SK-N-SH (cell line): ENCODE results near the gene ALG9. TPM values are rescaled to one million over a fixed set of nuclear protein-coding genes. Genes with fewer than 3 reads are reported as not detected.

Source experiments
- CTCF ChIA-PET: fragments of 300-600, 350-600 bp; formaldehyde crosslinking; extraction: SDS; loops from one replicate; lab custom pipeline; 2021; lab: Yijun Ruan, JAX
- POLR2A ChIA-PET: fragments of 350-600 bp; sonication (Branson Sonifier 250); formaldehyde crosslinking; extraction: SDS; loops from one replicate; lab custom pipeline; 2020; ENCODE audit warnings: antibody characterized with exemption, inconsistent platforms; lab: Yijun Ruan, JAX
- DNase-seq: peaks from one replicate; pipeline ENCODE4 v3.0.0; 2012
- H2AFZ ChIP-seq: fragments of 200-600 bp; sonication (generic); 2 replicates; pipeline ENCODE4 v1.8.1; 2016; ENCODE audit warnings: antibody characterized with exemption, mild to moderate bottlenecking, low read depth
- H3F3A ChIP-seq: fragments of 200-600 bp; sonication (generic); replicated peaks from 2 replicates; pipeline ENCODE3; 2016; ENCODE audit warnings: antibody characterized with exemption, mild to moderate bottlenecking; ENCODE audit not compliant: insufficient read depth
- H3K27ac ChIP-seq, 2 experiments: fragments of 200-500 bp in 1 of 2; fragments of 200-600 bp in 1 of 2; sonication (Bioruptor generic) in 1 of 2; sonication (generic), shearing (Covaris generic) in 1 of 2; 2 replicates each; pipeline versions ENCODE4 v1.5.1 to v1.6.1; 2014 to 2016; ENCODE audit warnings: low read depth in 2 of 2, inconsistent platforms in 1 of 2, low read length in 1 of 2, mild to moderate bottlenecking in 1 of 2, mixed read lengths in 1 of 2
- H3K27me3 ChIP-seq: fragments of 200-600 bp; sonication (generic), shearing (Covaris generic); 2 replicates; pipeline ENCODE4 v1.6.1; 2016; ENCODE audit warnings: mixed run types; ENCODE audit not compliant: insufficient read depth
- H3K36me3 ChIP-seq, 2 experiments: fragments of 200-500 bp in 1 of 2; fragments of 200-600 bp in 1 of 2; sonication (Bioruptor generic) in 1 of 2; sonication (generic) in 1 of 2; replicated peaks in 1 of 2; 2 replicates each; pipeline versions ENCODE3 to v1.5.1; 2014 to 2016; ENCODE audit warnings: low read length in 1 of 2, mild to moderate bottlenecking in 1 of 2; ENCODE audit not compliant: insufficient read depth in 2 of 2, control insufficient read depth in 1 of 2
- H3K4me1 ChIP-seq, 2 experiments: fragments of 200-500 bp in 1 of 2; fragments of 200-600 bp in 1 of 2; sonication (Bioruptor generic) in 1 of 2; sonication (generic), shearing (Covaris generic) in 1 of 2; 2 replicates each; pipeline versions ENCODE4 v1.5.1 to v1.6.1; 2014 to 2016; ENCODE audit warnings: low read depth in 1 of 2, low read length in 1 of 2, mixed run types in 1 of 2; ENCODE audit not compliant: insufficient read depth in 2 of 2, control insufficient read depth in 1 of 2
- H3K4me2 ChIP-seq: fragments of 200-600 bp; sonication (generic), shearing (Covaris generic); 2 replicates; pipeline ENCODE4 v1.6.1; 2017; ENCODE audit warnings: mixed run types
- H3K4me3 ChIP-seq, 2 experiments: fragments of 200-500 bp in 1 of 2; fragments of 200-600 bp in 1 of 2; sonication (Bioruptor generic) in 1 of 2; sonication (generic), shearing (Covaris generic) in 1 of 2; 2 replicates each; pipeline versions ENCODE4 v1.5.1 to v1.8.1; 2014 to 2016; ENCODE audit warnings: low read depth in 2 of 2, inconsistent platforms in 1 of 2, low read length in 1 of 2, mild to moderate bottlenecking in 1 of 2, mixed read lengths in 1 of 2, moderate library complexity in 1 of 2
- H3K79me2 ChIP-seq: fragments of 200-600 bp; sonication (generic); 2 replicates; pipeline ENCODE4 v1.8.1; 2017; ENCODE audit warnings: mild to moderate bottlenecking; ENCODE audit not compliant: insufficient read depth
- H3K9ac ChIP-seq: fragments of 200-600 bp; sonication (generic); 2 replicates; pipeline ENCODE4 v1.6.1; 2017; ENCODE audit warnings: mixed run types
- H3K9me2 ChIP-seq: fragments of 200-600 bp; sonication (generic); 2 replicates; pipeline ENCODE4 v1.6.1; 2017; ENCODE audit warnings: mixed run types
- H3K9me3 ChIP-seq: fragments of 200-600 bp; sonication (generic); 2 replicates; pipeline ENCODE4 v1.6.1; 2017; ENCODE audit warnings: mixed run types, mild to moderate bottlenecking, moderate library complexity
- H4K20me1 ChIP-seq: fragments of 200-600 bp; sonication (generic); 2 replicates; pipeline ENCODE4 v1.6.1; 2017; ENCODE audit warnings: mild to moderate bottlenecking, mixed run types; ENCODE audit not compliant: insufficient read depth
- EZH2phosphoT487 ChIP-seq: fragments of 200-600 bp; sonication (generic); IDR thresholded peaks from 2 replicates; pipeline ENCODE4 v1.6.1; 2017; ENCODE audit warnings: low read depth, mixed run types, mild to moderate bottlenecking, antibody characterized with exemption, moderate library complexity, borderline replicate concordance
- FOSL2 ChIP-seq: IDR thresholded peaks from 2 replicates; pipeline ENCODE4 v1.4.0; 2012; ENCODE audit warnings: low read depth, mild to moderate bottlenecking, moderate library complexity, borderline replicate concordance
- JUND ChIP-seq: IDR thresholded peaks from 2 replicates; pipeline ENCODE4 v1.4.0; 2012
- MXI1 ChIP-seq: IDR thresholded peaks from 2 replicates; pipeline ENCODE4 v1.6.1; 2012; ENCODE audit warnings: mild to moderate bottlenecking, low read depth, low read length, improper control_type of control experiment
- NFIC ChIP-seq: IDR thresholded peaks from 2 replicates; pipeline ENCODE4 v1.4.0; 2012; ENCODE audit warnings: borderline replicate concordance
- PBX3 ChIP-seq: IDR thresholded peaks from 2 replicates; pipeline ENCODE4; 2012
- RXRA ChIP-seq: IDR thresholded peaks from 2 replicates; pipeline ENCODE4 v1.4.0; 2012; ENCODE audit warnings: low read depth, mild to moderate bottlenecking, borderline replicate concordance
- TAF1 ChIP-seq: IDR thresholded peaks from 2 replicates; pipeline ENCODE4 v1.6.1; 2012; ENCODE audit warnings: low read depth, mild to moderate bottlenecking, low read length, moderate library complexity, borderline replicate concordance
- TCF12 ChIP-seq: IDR thresholded peaks from 2 replicates; pipeline ENCODE4 v1.4.0; 2012
- TEAD4 ChIP-seq: IDR thresholded peaks from 2 replicates; pipeline ENCODE4 v1.4.0; 2012; ENCODE audit warnings: mild to moderate bottlenecking, borderline replicate concordance; ENCODE audit not compliant: insufficient read depth
- YY1 ChIP-seq: IDR thresholded peaks from 2 replicates; pipeline ENCODE4 v1.4.0; 2012; ENCODE audit warnings: low read depth, mild to moderate bottlenecking
- WGBS: methylation state at CpG from one replicate; pipeline ENCODE4 v1.1.6; 2017; ENCODE audit warnings: low lambda C conversion rate; 5-methylcytosine and 5-hydroxymethylcytosine counted together
- polyA plus RNA-seq, 3 experiments: library from polyadenylated mRNA; depleted of rRNA; stranded (reverse); fragments of >200 nt; gene quantifications; 2 replicates each; pipeline ENCODE4 v1.2.3, GENCODE V29; 2012

Gene ALG9
- polyA plus RNA-seq, 1 of the 3 experiments (the other 2 are of a cell fraction), result 17.9 TPM

DNA sequence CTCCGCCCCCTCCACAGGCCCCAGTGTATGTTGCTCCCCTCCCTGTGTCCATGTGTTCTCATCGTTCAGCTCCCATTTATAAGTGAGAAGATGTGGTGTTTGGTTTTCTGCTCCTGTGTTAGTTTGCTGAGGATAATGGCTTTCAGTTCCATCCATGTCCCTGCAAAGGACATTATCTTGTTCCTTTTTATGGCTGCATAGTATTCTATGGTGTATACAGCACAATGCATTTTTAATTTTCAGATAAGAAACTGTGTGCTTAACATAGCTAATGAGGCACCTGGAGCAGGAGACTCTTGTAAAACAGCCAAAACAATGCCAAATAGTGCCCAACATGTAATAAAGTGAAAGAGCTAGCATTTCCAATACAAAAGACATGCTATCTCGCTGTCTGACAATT, 21.8 kb downstream of the ALG9 start:
- Histone ChIP-seq H3K4me3 (no peak overlapping the region), H3K4me1 (peaks cover 6 to 21% of the 10 kb centered on the region in 2 experiments), H3K4me2 (no peak overlapping the region), H3F3A (peaks cover 33% of the 10 kb centered on the region), H4K20me1 (no peaks in the 10 kb centered on the region), H3K27ac (no peak overlapping the region), H3K36me3 (peaks cover 14 to 30% of the 10 kb centered on the region in 2 experiments), H3K9ac (no peak overlapping the region), H3K27me3 (no peaks in the 10 kb centered on the region), H3K79me2 (no peaks in the 10 kb centered on the region), H2AFZ (no peak overlapping the region), H3K9me2 (no peaks in the 10 kb centered on the region), H3K9me3 (no peaks in the 10 kb centered on the region)
- no peak for TF ChIP-seq YY1
- TF ChIP-seq TEAD4, result no peak
- no peak for TF ChIP-seq PBX3
- no peak for TF ChIP-seq RXRA
- no peak for TF ChIP-seq EZH2phosphoT487
- DNase-seq, result no peak
- CTCF ChIA-PET, result interaction anchor here (0.8 to 2.7 kb wide), 5 partner anchors 8 to 283 kb away, joined by 3 to 9 read pairs (median 3); no protein-coding TSS in a partner anchor
- POLR2A ChIA-PET, result no interaction called here
- WGBS, result 100% methylated on average over 3 of the region's 3 CpGs

- Histone ChIP-seq H4K20me1 (no peaks in the 10 kb centered on the region), H2AFZ (0 out of 2 replicates have a peak overlapping the region, but pooled peaks have one; percentile 43), H3K9ac (peak overlapping the region; percentile 59; the same call in 1 of the 2 replicates), H3K79me2 (no peaks in the 10 kb centered on the region), H3K36me3 (peaks cover 8 to 29% of the 10 kb centered on the region in 2 experiments), H3K4me2 (peak overlapping the region; percentile 35; the same call in 1 of the 2 replicates), H3K9me3 (no peaks in the 10 kb centered on the region), H3K27me3 (no peaks in the 10 kb centered on the region), H3K27ac (peak overlapping the region; percentile 76 to 94; a peak in 3 of 4 replicates)
- no peak for DNase-seq
- ChIA-PET CTCF (interaction anchor here (0.7 to 10.7 kb wide), 9 partner anchors 11 to 280 kb away, joined by 3 to 101 read pairs (median 4); no protein-coding TSS in a partner anchor), POLR2A (interaction anchor here (0.7 kb wide), 1 partner anchor 12 kb away, joined by 3 read pairs; no protein-coding TSS in a partner anchor)
- 0% methylated on average over 1 of the region's 1 CpG for WGBS
- TF ChIP-seq MXI1 (no peak), JUND (peak; percentile 55), NFIC (peak; percentile 47; the same call in 1 of the 2 replicates), TCF12 (peak; percentile 58; the same call in 1 of the 2 replicates), PBX3 (peak; percentile 89), TAF1 (no peak), FOSL2 (peak; percentile 70; the same call in 1 of the 2 replicates)
- TF ChIP-seq, all 33 proteins: peak for 5
- Histone ChIP-seq H3K9me2 (no peaks in the 10 kb centered on the region), H3F3A (peaks cover 33% of the 10 kb centered on the region), H3K4me3 (no peak overlapping the region), H3K4me1 (peaks cover 6 to 21% of the 10 kb centered on the region in 2 experiments)
These were observed 24.7 kb downstream of the ALG9 start for GRCh38 chr11:111846636-111847035.
